ENCODE data around the gene MRFAP1.
"Not testable (repeated sequence)": the region's sequence is repeated elsewhere in the genome, so short reads cannot be mapped to it uniquely, and the experiment has no call there.

MRFAP1 gene

DNA sequence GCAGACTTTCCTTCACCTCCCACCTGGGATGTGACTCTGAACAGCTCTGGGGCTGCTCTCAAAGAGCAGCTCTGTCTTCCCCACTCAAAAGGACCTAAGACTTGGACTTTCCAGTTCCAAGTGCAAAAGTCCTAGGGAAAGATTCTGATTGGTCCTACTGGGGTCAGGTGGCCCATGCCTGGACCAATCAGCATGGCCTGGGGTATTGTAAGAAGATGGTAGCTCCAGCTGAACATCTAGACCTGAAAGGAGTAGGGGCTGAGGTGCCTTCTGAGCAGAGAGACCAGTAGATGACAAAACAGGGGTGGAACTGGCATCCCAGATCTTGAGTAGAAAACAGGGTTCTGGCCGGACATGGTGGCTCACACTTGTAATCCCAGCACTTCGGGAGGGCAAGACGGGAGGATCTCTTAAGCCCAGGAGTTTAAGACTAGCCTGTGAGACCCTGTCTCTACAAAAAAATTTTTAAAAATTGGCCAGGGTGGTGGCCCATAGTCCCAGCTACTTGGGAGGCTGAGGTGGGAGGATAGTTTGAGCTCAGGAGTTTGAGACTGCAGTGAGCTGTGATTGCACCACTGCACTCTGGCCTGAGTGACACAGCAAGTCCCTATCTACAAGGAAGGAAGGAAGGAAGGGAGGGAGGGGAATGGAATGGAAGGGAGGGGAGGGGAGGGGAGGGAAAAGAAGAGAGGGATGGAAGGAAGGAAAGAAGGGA lies 27.4 kb upstream of the MRFAP1 start:
- no peak for DNase-seq

DNA sequence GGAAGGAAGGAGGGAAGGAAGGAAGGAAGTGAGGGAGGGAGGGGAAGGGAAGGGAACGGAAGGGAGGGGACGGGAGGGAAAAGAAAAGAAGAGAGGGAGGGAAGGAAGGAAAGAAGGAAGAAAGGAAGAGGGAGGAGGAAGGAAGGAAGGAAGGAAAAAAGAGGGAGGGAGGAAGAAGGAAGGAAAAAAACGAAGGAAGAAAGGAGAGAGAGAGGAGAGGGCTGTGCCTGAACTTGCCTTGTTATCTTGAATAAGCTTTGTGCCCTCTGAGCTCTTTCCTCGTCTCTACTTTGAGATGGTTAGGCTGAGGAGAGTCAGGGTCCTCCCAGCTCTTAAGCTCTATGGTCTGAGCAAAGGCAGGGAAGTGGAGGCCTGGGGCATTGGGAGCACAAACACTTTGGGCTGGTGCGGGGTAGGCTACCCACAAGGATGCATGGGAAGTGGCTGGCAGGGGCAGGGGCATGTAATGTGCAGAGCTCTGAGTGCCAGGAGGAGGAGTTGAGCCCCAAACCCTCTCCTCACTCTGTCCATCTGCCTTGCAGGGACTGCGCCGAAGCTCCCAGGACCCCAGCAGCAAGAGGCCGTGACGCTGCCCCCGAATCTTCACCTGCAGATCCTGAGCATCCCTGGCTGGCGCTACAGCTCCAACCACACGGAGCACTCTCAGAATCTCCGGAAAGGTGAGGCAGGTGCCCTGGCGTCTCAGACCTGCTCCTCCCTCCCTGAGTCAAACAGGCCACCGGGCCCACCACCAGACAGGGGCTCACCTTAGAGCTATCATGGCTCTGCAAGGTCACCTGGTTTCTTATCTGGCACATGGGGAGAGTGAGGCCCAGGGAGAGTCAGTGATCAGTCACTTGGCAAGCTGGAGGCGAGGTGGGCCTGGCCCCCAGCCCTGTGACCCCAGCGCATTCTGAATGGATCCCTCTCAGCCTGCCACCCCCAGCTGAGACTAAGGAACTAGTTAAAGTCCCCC lies 26.5 kb upstream of the MRFAP1 start:
- no peak for DNase-seq

GRCh38 chr4:6614701-6615230 lies 25.7 kb upstream of the MRFAP1 start:
- no peak for DNase-seq

- DNase-seq, result no peak
Measured at GRCh38 chr4:6616087-6616995, 24.1 kb upstream of the MRFAP1 start.

DNA sequence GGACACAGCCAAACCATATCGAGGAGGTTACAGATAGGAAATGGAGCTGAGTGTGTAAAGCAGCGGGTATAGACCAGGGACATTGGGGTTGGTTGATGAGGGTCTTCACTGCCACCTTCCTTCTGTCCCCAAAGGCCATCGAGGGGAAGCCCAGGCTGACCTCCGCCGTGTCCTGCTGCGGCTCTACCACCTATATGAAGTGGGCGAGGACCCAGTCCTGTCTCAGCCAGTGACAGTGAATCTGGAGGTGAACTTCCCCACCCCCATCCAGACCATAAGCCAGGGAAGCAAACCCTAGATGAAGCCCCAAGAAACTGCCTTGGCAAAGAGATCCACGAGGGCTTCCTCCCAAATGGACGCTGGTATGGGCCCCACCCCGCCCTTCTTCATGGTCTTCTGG lies 23.2 kb upstream of the MRFAP1 start:
- DNase-seq, result no peak

DNA sequence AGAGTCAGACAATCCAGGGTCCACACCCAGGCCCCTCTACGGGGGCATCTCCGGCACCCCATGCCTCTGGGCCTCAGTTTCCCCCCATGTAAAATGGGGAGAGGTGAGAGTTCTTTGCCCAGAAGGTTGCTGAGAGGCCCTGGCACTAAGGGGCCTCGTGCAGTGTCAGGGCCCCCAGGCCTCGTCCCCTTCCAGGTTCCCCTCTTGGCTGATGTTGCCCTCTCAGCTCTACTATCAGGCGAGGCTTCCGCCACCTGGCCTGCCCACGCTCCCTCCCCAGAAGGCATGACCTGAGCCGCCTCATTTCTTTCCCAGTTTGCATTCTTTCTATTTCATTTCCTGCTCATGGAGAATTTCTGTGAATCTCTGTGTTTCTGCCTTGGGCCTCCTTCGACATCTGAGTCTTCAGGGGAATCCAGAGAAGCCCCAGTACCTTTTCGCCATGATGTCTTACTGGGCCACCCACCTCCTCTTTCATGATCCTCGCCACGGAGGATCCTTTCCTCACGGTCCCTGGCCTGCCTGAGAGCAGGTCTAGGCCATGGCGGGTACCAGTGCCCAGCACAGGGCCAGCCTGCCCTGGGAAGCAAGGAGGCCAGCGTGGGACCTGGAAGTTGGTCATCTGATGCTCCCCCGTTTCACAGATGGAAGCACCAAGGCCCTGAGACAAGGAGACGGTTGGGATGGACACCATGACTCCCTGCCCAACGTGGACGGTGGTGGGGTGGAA lies 21.9 kb upstream of the MRFAP1 start:
- DNase-seq, result no peak

DNA sequence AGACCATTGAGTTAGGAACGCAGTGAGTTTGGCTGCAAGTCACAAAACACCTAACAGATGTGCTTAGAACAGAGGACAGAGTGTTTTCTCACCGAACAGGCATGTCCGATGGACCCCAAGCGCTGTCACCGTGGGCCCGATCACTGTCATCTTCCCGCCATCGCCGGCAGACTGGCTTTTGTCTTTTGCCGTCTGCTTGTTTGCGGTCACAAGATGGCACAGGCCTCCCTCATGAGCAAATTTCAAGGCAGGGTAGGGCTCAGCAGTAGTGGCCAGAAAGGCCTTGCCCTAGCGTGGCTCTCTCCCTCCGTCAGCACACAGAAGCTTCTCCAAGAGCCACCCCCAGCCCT lies 21.4 kb upstream of the MRFAP1 start:
- DNase-seq, result no peak

DNA sequence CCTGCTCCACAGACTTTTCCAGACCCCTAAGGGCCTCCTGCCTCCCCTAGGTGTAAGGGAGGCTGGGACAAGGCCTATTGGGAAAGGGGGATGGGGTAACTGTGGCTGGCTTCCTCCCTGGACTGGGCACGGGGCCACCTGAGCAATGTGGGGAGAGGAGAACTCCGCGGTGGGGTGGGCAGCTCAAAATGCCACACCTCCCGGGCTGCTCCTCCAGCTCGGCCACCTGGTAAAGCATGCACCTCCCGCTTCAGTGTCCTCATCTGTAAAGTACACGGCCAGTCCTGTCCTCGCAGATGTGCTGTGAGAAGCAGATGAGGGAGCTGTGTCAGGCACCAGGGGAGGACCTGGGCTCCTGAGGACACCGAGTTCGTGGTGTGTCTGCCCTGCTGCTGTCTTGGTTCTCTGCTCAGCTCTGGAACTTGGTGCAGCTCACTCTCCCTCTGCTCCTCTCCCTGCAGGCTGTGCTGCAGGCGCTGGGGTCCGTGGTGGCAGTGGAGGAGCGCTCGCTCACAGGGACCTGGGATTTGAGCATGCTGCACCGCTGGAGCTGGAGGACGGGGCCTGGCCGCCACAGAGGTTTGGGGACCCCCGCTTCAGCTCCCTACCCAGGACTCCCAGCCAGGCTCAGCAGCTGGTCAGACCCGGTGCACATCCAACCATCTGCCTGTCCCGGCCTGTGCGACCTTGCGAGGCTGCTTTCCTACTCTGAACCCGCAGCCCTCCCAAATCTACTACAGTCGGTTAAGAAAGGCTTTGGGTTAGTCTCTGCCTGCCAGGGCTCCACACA lies 20.8 kb upstream of the MRFAP1 start:
- DNase-seq, result no peak

DNA sequence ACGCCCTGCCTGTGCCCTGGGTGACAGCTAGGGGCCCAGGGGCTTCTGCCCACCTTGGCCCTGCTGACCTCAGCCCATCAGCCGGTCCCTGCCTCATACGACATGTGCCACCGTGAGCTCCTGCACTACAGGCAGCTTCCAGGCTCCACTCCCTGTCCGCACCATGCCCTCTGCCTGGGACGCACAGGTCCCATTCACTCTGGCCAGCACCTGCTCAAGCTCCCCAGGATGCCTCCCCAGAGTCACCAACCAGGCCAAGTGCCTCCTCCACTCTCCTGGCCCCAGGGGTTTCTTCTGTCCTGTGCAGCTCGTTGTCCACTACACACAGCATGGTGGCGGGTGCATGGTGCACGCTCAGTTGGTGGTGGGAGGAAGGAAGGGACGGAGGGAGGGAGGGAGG lies 20.2 kb upstream of the MRFAP1 start:
- DNase-seq, result no peak

GRCh38 chr4:6620891-6621555 lies 19.5 kb upstream of the MRFAP1 start:
- no peak for DNase-seq

DNA sequence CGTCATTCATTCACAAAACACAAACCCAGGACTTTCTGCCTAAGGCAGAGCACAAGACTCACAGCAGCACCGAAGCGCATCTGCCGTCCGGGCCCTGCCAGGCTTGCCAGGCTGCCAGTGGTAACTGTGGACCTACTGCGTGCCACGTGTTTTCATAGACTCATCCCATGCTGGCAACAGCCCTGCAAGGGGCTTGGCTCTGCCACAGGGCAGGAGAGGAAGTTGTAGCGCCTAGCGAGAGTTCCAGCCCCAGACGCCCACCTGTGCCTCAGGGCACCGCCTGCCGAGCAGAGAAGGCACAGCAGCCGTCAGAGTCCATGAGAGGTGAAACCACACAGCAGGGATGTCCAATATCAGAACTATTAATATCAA lies 18.9 kb upstream of the MRFAP1 start:
- DNase-seq, result no peak

DNA sequence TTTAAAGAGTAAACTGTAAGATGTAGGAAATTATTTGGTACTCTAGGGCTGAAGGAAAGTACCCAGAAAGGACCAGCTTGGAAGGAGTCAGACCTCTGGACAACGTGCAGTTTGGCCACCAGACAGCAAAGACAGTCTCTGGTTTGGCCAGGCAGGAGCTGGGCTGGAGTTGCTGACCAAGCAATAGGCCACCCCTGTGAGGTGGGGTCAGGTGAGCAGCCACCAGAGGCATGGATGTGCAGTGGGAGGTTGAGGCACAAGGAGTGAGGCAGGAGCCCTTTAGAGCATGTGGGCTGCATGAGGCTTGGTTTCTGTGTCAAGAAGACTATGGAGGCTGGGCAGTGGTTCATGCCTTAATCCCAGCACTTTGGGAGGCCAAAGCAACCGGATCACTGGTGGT lies 17.7 kb upstream of the MRFAP1 start:
- no peak for DNase-seq

DNA sequence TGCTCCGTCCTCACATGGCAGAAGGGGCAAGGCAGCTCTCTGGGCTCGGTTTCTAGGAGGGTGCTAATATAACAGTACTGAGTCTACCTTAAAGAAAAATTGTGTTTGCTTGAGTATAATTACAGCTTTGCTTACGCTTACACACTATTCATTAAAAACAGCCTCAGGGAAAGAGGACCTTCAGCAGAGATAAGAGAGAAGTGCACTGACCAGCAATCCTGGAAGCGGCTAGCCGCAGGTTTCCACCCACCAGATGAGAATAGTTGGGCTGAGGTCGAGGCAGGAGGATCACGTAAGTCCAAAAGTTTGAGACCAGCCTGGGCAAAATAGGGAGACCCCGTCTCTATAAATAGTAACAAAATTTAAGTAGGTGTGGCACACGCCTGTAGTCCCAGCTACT lies 15.2 kb upstream of the MRFAP1 start:
- DNase-seq, result no peak

DNA sequence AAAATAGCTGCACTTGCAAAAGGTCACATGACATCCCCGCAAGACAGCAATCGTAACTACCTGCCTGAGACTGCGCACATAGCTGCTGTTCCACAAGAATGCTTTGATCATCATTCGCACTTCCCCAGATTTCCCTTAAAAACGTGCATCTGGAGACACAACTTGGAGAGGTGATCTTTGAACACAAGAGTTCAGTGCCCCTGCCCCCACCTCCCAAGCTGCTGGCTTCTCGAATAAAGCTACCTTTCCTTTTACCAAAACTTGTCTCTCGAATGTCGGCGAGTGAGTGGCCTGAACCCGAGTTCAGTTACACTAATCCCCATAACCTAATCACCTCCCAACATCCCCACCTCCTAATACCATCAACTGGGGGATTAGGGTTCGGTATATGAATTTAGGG lies 14.4 kb upstream of the MRFAP1 start:
- no peak for DNase-seq

GRCh38 chr4:6627832-6628231 lies 12.7 kb upstream of the MRFAP1 start:
- no peak for DNase-seq

- not testable (repeated sequence) for DNase-seq
Measured at GRCh38 chr4:6628484-6628883, 12.0 kb upstream of the MRFAP1 start.

- DNase-seq, result no peak
Measured at GRCh38 chr4:6632125-6632524, 8.4 kb upstream of the MRFAP1 start.

GRCh38 chr4:6633091-6633906 lies 7.2 kb upstream of the MRFAP1 start:
- DNase-seq, result no peak

DNA sequence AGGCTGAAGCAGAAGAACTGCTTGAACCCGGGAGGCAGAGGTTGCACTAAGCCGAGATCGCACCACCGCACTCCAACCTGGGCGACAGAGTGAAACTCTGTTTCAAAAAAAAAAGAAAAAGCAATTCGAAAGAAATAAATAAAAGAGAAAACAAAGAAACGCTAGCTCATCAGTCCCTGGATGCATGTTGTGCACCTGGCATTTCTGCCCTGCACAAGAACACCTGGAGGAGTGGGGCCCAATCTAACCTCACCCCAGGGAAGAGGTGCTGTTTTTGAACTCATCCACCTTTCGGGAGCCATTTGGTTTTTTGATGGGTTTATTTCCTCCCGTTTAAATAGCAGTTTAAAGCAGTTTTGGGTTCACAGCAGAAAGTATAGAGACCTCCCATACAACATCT lies 5.7 kb upstream of the MRFAP1 start:
- DNase-seq, result no peak

- DNase-seq, result no peak
Measured at GRCh38 chr4:6639137-6639680, 1.3 kb upstream of the MRFAP1 start.
